ENCODE data around the gene MCCC2.
A peak's percentile ranks its signal among the peaks of the same experiment; 100 is the strongest.

Gene MCCC2

DNA sequence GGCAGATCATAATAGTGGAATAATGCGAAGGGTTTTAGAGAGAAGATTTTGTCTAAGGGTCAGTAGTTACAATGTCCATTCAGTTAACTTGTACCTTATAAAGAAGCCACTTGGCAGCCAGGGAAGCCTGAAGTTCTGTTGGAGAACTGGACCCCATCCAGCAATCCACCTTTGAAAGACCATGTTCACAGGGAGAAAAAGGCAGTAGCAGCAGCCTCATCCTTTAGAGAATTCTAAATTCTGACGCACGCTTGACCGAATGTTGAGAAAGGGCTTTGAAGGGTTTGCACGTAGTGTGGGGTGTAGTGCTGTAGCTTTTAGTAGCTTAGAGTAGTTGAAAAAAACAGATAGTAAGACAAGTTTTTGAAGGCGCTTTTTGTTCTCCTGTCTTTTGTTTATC is 42.8 kb downstream of the MCCC2 start:
- TF ChIP-seq CTCF (IDR thresholded peaks at IDR 0.05; ENCODE audit: low read depth, low read length): no peak
- no peak overlapping the region for H3K4me3 ChIP-seq (replicated peaks in 1 of 2; ENCODE audit: low read depth in 2 of 2, low read length in 2 of 2)
- DNase-seq (ENCODE audit: low read depth in 2 of 2): no peak

DNA sequence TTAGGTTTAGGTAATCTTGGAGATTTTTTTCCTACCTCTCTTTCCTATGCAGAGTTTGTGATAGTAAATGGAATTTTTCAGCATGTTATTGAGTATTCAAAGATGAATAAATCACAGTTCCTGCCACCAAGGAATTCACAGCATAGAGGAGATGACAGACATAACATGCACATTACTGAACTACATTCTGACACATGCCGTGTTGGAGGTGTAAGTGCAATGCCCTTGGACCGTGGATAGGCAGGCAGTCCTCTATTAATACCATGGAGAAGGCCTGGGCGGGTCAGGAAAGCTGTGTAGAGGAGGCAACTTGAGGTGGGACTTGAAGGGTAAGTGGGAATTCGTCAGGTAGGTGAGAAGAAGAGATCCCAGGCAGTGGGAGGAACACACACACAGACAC is 43.9 kb downstream of the MCCC2 start:
- no peak for TF ChIP-seq CTCF (IDR thresholded peaks at IDR 0.05; ENCODE audit: low read depth, low read length)
- no peak overlapping the region for H3K4me3 ChIP-seq (replicated peaks in 1 of 2; ENCODE audit: low read depth in 2 of 2, low read length in 2 of 2)
- DNase-seq (ENCODE audit: low read depth in 2 of 2): no peak

DNA sequence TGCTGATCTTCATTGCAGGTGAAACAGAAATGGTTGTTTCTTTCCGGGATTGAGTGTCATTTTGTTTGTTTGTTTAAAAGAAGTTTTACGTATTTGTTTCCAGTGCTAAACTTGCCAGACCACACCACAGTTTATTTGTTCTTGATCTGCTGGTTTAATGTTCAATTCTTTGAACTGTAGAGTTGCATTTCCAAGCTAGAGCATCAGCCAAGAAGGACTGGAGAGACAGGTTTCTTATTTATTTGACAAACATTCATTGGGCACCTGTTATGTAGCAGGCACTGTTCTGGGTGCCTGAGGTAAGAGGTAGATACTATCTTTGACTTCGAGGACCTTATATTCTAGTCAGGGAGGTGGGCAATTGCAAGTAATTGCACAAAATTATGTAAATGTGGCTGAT is 45.0 kb downstream of the MCCC2 start:
- no peak for DNase-seq (ENCODE audit: low read depth in 2 of 2)
- no peak overlapping the region for H3K4me3 ChIP-seq (replicated peaks in 1 of 2; ENCODE audit: low read depth in 2 of 2, low read length in 2 of 2)
- no peak for TF ChIP-seq CTCF (IDR thresholded peaks at IDR 0.05; ENCODE audit: low read depth, low read length)

GRCh38 chr5:71633255-71634155 is 46.4 kb downstream of the MCCC2 start:
- no peak for TF ChIP-seq CTCF (IDR thresholded peaks at IDR 0.05; ENCODE audit: low read depth, low read length)
- peak in 1 of 2 donors; percentile 16 for DNase-seq (ENCODE audit: low read depth in 2 of 2)
- no peak overlapping the region for H3K4me3 ChIP-seq (replicated peaks in 1 of 2; ENCODE audit: low read depth in 2 of 2, low read length in 2 of 2)

- H3K4me3 ChIP-seq (replicated peaks in 1 of 2; ENCODE audit: low read depth in 2 of 2, low read length in 2 of 2): no peak overlapping the region
- no peak for DNase-seq (ENCODE audit: low read depth in 2 of 2)
- no peak for TF ChIP-seq CTCF (IDR thresholded peaks at IDR 0.05; ENCODE audit: low read depth, low read length)
Observed at GRCh38 chr5:71637133-71637532, 50.0 kb downstream of the MCCC2 start.

DNA sequence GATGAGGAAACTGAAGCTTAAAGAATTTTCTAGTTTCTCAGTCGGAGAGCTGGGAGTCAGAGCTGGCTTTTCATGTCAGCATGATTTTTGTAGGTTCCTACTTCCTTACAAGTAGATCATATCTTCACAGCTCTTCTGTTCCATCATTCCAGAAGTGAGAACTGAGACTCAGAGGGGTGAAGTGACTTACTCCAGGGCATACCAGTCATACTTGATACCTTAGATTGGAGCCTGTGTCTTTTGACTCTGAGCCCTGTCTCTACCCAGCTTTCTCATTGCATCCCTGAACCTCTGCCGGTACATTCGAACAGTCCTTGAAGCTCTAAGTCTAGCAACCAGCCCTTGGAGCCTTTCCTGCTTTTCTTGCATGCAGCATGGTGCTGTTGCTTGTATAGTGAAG is 53.3 kb downstream of the MCCC2 start:
- no peak overlapping the region for H3K4me3 ChIP-seq (replicated peaks in 1 of 2; ENCODE audit: low read depth in 2 of 2, low read length in 2 of 2)
- TF ChIP-seq CTCF (IDR thresholded peaks at IDR 0.05; ENCODE audit: low read depth, low read length): no peak
- DNase-seq (ENCODE audit: low read depth in 2 of 2): no peak
